Transverse colon (tissue), 4 donors: Measurements from ENCODE around the gene LYRM7.

Experiments
- CTCF ChIP-seq, 5 experiments: fragments of 200-600 bp in 3 of 5; fragments of 450-650 bp in 2 of 5; sonication (generic) in 3 of 5; IDR thresholded peaks; 1 replicate in 2 of 5; 2 replicates in 3 of 5; pipeline ENCODE4 v1.5.1; 2016 to 2017; ENCODE audit warnings: antibody characterized with exemption in 5 of 5, inconsistent platforms in 3 of 5, mild to moderate bottlenecking in 2 of 5, moderate library complexity in 1 of 5
- POLR2A ChIP-seq: fragments of 450-650 bp; IDR thresholded peaks from one replicate; pipeline ENCODE4 v1.6.1; 2016; ENCODE audit warnings: antibody characterized with exemption, mild to moderate bottlenecking, moderate library complexity
- POLR2AphosphoS5 ChIP-seq, 3 donors: sonication (generic); formaldehyde crosslinking; IDR thresholded peaks; one replicate each; pipeline ENCODE4 v1.6.1; 2016; ENCODE audit warnings: antibody characterized with exemption in 3 of 3

GRCh38 chr5:131242728-131243255 is 72.0 kb downstream of the LYRM7 start:
- TF ChIP-seq CTCF (IDR thresholded peaks at IDR 0.05): no peak
- TF ChIP-seq POLR2A: no peak
- TF ChIP-seq POLR2AphosphoS5 (IDR thresholded peaks at IDR 0.05): no peak
